NCI-H2029 (cell line): ENCODE results near the gene HSFX1.
"Not testable (repeated sequence)": the region's sequence is repeated elsewhere in the genome, so short reads cannot be mapped to it uniquely, and the experiment has no call there.

Experiments
- DNase-seq: peaks from one replicate; lab custom pipeline; 2025; lab: John Stamatoyannopoulos, UW

HSFX1 gene

GRCh38 chrX:149773768-149774167 lies at the start of gene HSFX1:
Gene HSFX1, plus strand, starts transcription at chrX:149774068. Its CDS starts 614 bp downstream, at chrX:149774682.
- DNase-seq: not testable (repeated sequence)

GRCh38 chrX:149727308-149727707 lies 46.6 kb upstream of the HSFX1 start:
- not testable (repeated sequence) for DNase-seq

GRCh38 chrX:149742269-149742668 lies 31.6 kb upstream of the HSFX1 start:
- not testable (repeated sequence) for DNase-seq

- not testable (repeated sequence) for DNase-seq
Measured at GRCh38 chrX:149746390-149747007, 27.4 kb upstream of the HSFX1 start.

- no peak for DNase-seq
Measured at GRCh38 chrX:149757206-149758067, 16.4 kb upstream of the HSFX1 start.

- DNase-seq: no peak
Measured at GRCh38 chrX:149758068-149758714, 15.7 kb upstream of the HSFX1 start.

GRCh38 chrX:149758715-149759078 lies 15.2 kb upstream of the HSFX1 start:
- DNase-seq: not testable (repeated sequence)

- no peak for DNase-seq
Measured at GRCh38 chrX:149759824-149760223, 14.0 kb upstream of the HSFX1 start.

- no peak for DNase-seq
Measured at GRCh38 chrX:149760965-149761364, 12.9 kb upstream of the HSFX1 start.

GRCh38 chrX:149761858-149762674 lies 11.8 kb upstream of the HSFX1 start:
- not testable (repeated sequence) for DNase-seq

- no peak for DNase-seq
Measured at GRCh38 chrX:149762696-149763614, 10.9 kb upstream of the HSFX1 start.

GRCh38 chrX:149770344-149770743 lies 3.5 kb upstream of the HSFX1 start:
- not testable (repeated sequence) for DNase-seq

- not testable (repeated sequence) for DNase-seq
Measured at GRCh38 chrX:149773026-149773425, 842 bp upstream of the HSFX1 start.

GRCh38 chrX:149777999-149778398 lies 4.1 kb downstream of the HSFX1 start:
- not testable (repeated sequence) for DNase-seq

GRCh38 chrX:149781727-149782126 lies 7.9 kb downstream of the HSFX1 start, which contains the start of gene MAGEA9:
Gene MAGEA9, plus strand, starts transcription at chrX:149781930. Its CDS starts 4,281 bp downstream, at chrX:149786211.
- DNase-seq: not testable (repeated sequence)

GRCh38 chrX:149795531-149795930 lies 21.7 kb downstream of the HSFX1 start:
- DNase-seq: not testable (repeated sequence)

GRCh38 chrX:149799095-149799714 lies 25.3 kb downstream of the HSFX1 start:
- no peak for DNase-seq

- DNase-seq: peak; percentile 48
Measured at GRCh38 chrX:149799938-149800337, 26.1 kb downstream of the HSFX1 start.

GRCh38 chrX:149803458-149804062 lies 29.7 kb downstream of the HSFX1 start:
- no peak for DNase-seq

GRCh38 chrX:149804102-149804501 lies 30.2 kb downstream of the HSFX1 start:
- no peak for DNase-seq
